Suprapubic skin (tissue), 4 donors: ENCODE measurements around the gene SLC25A47. TPM values are rescaled to one million over a fixed set of nuclear protein-coding genes. Genes with fewer than 3 reads are reported as not detected.
"Not testable (repeated sequence)": the region's sequence is repeated elsewhere in the genome, so short reads cannot be mapped to it uniquely, and the experiment has no call there.

Experiments
- DNase-seq, 2 donors: peaks; one replicate each; pipeline ENCODE4 v3.0.0-alpha.2; 2019; ENCODE audit warnings: low spot score in 2 of 2
- H3K27ac ChIP-seq: fragments of 200-600 bp; sonication (generic); one replicate; pipeline ENCODE4 v1.5.1; 2019
- H3K27me3 ChIP-seq: fragments of 200-600 bp; sonication (generic); one replicate; pipeline ENCODE4 v1.5.1; 2019
- H3K36me3 ChIP-seq: fragments of 200-600 bp; sonication (generic); one replicate; pipeline ENCODE4 v1.5.1; 2019
- H3K4me1 ChIP-seq: fragments of 200-600 bp; sonication (generic); one replicate; pipeline ENCODE4 v1.5.1; 2019
- H3K4me3 ChIP-seq: fragments of 200-600 bp; sonication (generic); one replicate; pipeline ENCODE4 v1.5.1; 2019; ENCODE audit warnings: mild to moderate bottlenecking
- H3K9me3 ChIP-seq: fragments of 200-600 bp; sonication (generic); one replicate; pipeline ENCODE4 v1.5.1; 2019
- EP300 ChIP-seq: sonication (generic); formaldehyde crosslinking; IDR thresholded peaks from one replicate; pipeline ENCODE4 v1.6.1; 2017; ENCODE audit warnings: antibody characterized with exemption
- POLR2A ChIP-seq, 2 donors: fragments of 450-650 bp; IDR thresholded peaks; one replicate each; pipeline ENCODE4 v1.6.1; 2017; ENCODE audit warnings: antibody characterized with exemption in 2 of 2, mild to moderate bottlenecking in 2 of 2, moderate library complexity in 2 of 2
- POLR2AphosphoS5 ChIP-seq, 3 donors: sonication (generic); formaldehyde crosslinking; IDR thresholded peaks; one replicate each; pipeline ENCODE4 v1.6.1; 2017; ENCODE audit warnings: antibody characterized with exemption in 3 of 3
- WGBS: methylation state at CpG from one replicate; pipeline ENCODE4 v1.1.5; 2018; 5-methylcytosine and 5-hydroxymethylcytosine counted together
- total RNA-seq, 4 donors: library from RNA; depleted of rRNA; stranded (reverse); fragments of >200 nt; gene quantifications; one replicate each; pipeline ENCODE4 v1.1.0, GENCODE V29; 2016
- TF ChIP-seq, protein P1 (sequence below), 2 donors: fragments of 200-600 bp in 1 of 2; fragments of 450-650 bp in 1 of 2; sonication (generic) in 1 of 2; IDR thresholded peaks; one replicate each; pipeline ENCODE4 v1.5.1; 2016 to 2019; ENCODE audit warnings: antibody characterized with exemption in 2 of 2, mild to moderate bottlenecking in 1 of 2, moderate library complexity in 1 of 2

Gene SLC25A47
- total RNA-seq, 4 donors from 2014 or later, result 0.30 to 1.4 TPM; not detected in 2

- Histone ChIP-seq H3K36me3 (no peaks in the 10 kb centered on the region), H3K27me3 (no peaks in the 10 kb centered on the region), H3K4me1 (peaks cover 53% of the 10 kb centered on the region), H3K9me3 (no peaks in the 10 kb centered on the region), H3K27ac (peak overlapping the region; percentile 89), H3K4me3 (peak overlapping the region; percentile 94)
- no peak for TF ChIP-seq POLR2A (IDR thresholded peaks at IDR 0.05)
- TF ChIP-seq, protein P1, sequence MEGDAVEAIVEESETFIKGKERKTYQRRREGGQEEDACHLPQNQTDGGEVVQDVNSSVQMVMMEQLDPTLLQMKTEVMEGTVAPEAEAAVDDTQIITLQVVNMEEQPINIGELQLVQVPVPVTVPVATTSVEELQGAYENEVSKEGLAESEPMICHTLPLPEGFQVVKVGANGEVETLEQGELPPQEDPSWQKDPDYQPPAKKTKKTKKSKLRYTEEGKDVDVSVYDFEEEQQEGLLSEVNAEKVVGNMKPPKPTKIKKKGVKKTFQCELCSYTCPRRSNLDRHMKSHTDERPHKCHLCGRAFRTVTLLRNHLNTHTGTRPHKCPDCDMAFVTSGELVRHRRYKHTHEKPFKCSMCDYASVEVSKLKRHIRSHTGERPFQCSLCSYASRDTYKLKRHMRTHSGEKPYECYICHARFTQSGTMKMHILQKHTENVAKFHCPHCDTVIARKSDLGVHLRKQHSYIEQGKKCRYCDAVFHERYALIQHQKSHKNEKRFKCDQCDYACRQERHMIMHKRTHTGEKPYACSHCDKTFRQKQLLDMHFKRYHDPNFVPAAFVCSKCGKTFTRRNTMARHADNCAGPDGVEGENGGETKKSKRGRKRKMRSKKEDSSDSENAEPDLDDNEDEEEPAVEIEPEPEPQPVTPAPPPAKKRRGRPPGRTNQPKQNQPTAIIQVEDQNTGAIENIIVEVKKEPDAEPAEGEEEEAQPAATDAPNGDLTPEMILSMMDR (IDR thresholded peaks at IDR 0.05), result no peak
- TF ChIP-seq POLR2AphosphoS5 (IDR thresholded peaks at IDR 0.05), result no peak
- no peak for TF ChIP-seq EP300
- 85% methylated on average over 5 of the region's 5 CpGs for WGBS
- DNase-seq, result no peak
Observed at GRCh38 chr14:100307766-100308426, 15.2 kb upstream of the SLC25A47 start.

DNA sequence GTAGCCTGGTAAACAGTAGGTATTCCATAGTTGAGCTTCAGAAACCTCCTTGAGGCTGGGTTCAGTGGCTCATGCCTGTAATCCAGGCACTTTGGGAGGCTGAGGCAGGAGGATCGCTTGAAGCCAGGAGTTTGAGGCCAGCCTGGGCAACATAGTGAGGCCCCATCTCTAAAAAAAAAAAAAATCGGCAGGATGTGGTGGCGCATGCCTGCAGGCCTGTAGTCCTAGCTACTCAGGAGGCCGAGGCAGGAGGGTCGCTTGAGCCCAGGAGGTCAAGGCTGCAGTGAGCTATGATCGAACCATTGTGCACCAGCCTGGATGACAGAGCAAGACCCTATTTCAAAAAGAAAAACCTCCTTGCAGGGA, 14.7 kb upstream of the SLC25A47 start:
- not testable (repeated sequence) for DNase-seq
- peaks cover 53% of the 10 kb centered on the region for H3K4me1 ChIP-seq

DNA sequence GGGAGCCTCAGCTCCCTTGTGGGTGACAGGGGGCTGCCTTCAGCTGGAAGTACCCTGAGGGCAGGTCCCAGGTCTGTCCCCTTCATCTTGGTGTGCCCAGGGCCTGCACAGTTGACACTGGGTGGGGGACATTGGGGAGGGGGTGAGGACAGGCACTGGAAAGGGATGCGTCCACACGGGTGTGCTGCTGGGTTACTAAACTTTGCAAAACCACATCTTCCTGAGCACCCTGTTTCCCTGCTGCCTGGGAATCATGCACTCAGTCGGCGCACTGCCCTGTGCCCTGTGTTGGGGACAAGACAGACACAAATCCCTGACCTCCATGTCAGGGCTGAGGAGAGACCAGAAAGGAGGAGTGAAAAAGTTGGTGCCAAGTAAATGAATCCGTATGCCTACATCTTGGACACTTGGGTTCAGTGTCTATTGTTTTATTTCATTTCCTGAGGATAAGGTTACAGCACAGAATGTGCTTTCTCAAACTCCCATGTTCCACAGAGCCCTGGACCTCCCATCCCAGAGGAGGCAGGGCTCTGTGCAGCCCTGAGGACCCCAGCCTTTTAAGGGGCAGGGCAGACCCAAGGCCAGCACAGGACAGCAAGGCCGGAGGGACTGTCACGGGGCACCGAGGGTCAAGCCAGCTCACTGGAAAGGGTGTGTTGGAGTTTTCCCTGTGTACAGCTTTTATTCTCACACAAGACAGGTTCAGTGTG, 14.0 kb upstream of the SLC25A47 start:
- 69% methylated on average over 6 of the region's 8 CpGs for WGBS
- TF ChIP-seq POLR2A (IDR thresholded peaks at IDR 0.05), result no peak
- no peak for TF ChIP-seq EP300
- TF ChIP-seq, protein P1 (IDR thresholded peaks at IDR 0.05), result no peak
- TF ChIP-seq POLR2AphosphoS5 (IDR thresholded peaks at IDR 0.05), result no peak

More for the DNA sequence above, 14.7 kb upstream of the SLC25A47 start:
- H3K36me3 ChIP-seq, H3K27ac ChIP-seq, H3K27me3 ChIP-seq, H3K4me3 ChIP-seq, H3K9me3 ChIP-seq: not testable (repeated sequence)
- 83% methylated on average over 6 of the region's 6 CpGs for WGBS

DNA sequence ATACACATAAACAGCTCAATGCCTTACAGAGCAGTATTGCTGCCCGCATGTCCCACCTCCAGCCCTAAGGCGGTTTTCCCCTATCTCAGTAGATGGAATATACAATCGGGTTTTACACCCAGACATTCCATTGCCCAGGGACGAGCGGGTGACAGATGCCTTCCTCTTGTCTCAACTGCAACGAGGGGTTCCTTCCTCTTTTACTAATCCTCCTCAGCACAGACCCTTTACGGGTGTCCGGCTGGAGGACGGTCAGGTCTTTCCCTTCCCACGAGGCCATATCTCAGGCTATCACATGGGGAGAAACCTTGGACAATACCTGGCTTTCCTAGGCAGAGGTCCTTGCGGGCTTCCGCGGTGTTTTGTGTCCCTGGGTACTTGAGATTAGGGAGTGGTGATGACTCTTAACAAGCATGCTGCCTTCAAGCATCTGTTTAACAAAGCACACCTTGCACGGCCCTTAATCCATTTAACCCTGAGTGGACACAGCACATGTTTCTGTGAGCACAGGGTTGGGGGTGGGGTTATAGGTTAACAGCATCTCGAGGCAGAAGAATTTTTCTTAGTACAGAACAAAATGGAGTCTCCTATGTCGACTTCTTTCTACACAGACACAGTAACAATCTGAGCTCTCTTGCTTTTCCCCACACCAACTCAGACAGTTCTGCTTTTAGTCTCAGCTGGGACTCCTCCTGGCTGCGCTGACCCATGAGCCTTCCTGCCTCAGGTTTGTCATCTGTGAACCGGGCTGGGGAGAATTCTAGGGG, 10.8 kb upstream of the SLC25A47 start:
- not testable (repeated sequence) for H3K36me3 ChIP-seq, DNase-seq, H3K9me3 ChIP-seq, H3K27me3 ChIP-seq, H3K27ac ChIP-seq, H3K4me3 ChIP-seq
- 49% methylated on average over 18 of the region's 18 CpGs for WGBS
- H3K4me1 ChIP-seq, result peaks cover 45% of the 10 kb centered on the region

More for the DNA sequence above, 14.0 kb upstream of the SLC25A47 start:
- Histone ChIP-seq H3K4me3 (no peak overlapping the region), H3K27ac (peak overlapping the region; percentile 29), H3K4me1 (peaks cover 53% of the 10 kb centered on the region), H3K36me3 (no peaks in the 10 kb centered on the region), H3K27me3 (no peaks in the 10 kb centered on the region), H3K9me3 (no peaks in the 10 kb centered on the region)
- no peak for DNase-seq

- 51% methylated on average over 8 of the region's 10 CpGs for WGBS
- peaks cover 39% of the 10 kb centered on the region for H3K4me1 ChIP-seq
Observed at GRCh38 chr14:100312877-100313400, 10.2 kb upstream of the SLC25A47 start.

More at GRCh38 chr14:100312877-100313400, 10.2 kb upstream of the SLC25A47 start:
- DNase-seq, result no peak
- TF ChIP-seq, protein P1 (IDR thresholded peaks at IDR 0.05), result no peak
- TF ChIP-seq POLR2AphosphoS5 (IDR thresholded peaks at IDR 0.05) (no peak), POLR2A (IDR thresholded peaks at IDR 0.05) (no peak), EP300 (no peak)
- H3K27ac ChIP-seq, result no peak overlapping the region
- no peaks in the 10 kb centered on the region for H3K9me3 ChIP-seq
- no peaks in the 10 kb centered on the region for H3K36me3 ChIP-seq
- H3K27me3 ChIP-seq, result no peaks in the 10 kb centered on the region
- no peak overlapping the region for H3K4me3 ChIP-seq
